Gastrocnemius medialis (tissue), 4 donors: ENCODE data around the gene PDAP1.

Experiments
- CTCF ChIP-seq, 5 experiments: fragments of 450-650 bp in 3 of 5; fragments of 200-600 bp in 2 of 5; sonication (generic) in 2 of 5; IDR thresholded peaks in 4 of 5; conservative IDR thresholded peaks in 1 of 5; 1 replicate in 4 of 5; 2 replicates in 1 of 5; pipeline ENCODE4 v1.5.1; 2016 to 2019; ENCODE audit warnings: antibody characterized with exemption in 5 of 5, mild to moderate bottlenecking in 3 of 5, moderate library complexity in 3 of 5
- POLR2A ChIP-seq, 2 donors: fragments of 450-650 bp; IDR thresholded peaks; one replicate each; pipeline ENCODE4 v1.6.1; 2017; ENCODE audit warnings: antibody characterized with exemption in 2 of 2, mild to moderate bottlenecking in 2 of 2, moderate library complexity in 2 of 2

GRCh38 chr7:99404977-99405320, 3.4 kb downstream of the PDAP1 start:
- TF ChIP-seq POLR2A (IDR thresholded peaks at IDR 0.05) (no peak), CTCF (IDR thresholded peaks at IDR 0.05 in 4 of 5, conservative IDR thresholded peaks at IDR 0.05 in 1 of 5) (no peak)
